Endothelial cell (in vitro differentiated cells): ENCODE data around the gene BRAT1. TPM values are rescaled to one million over a fixed set of nuclear protein-coding genes. Genes with fewer than 3 reads are reported as not detected.

Experiments
- DNase-seq: peaks from one replicate; pipeline ENCODE4 v3.0.0; 2021; ENCODE audit warnings: low spot score
- H3K27ac Mint-ChIP-seq: one replicate; pipeline ENCODE4 v1.8.0; 2021; ENCODE audit warnings: mixed read lengths, inconsistent platforms; ENCODE audit not compliant: unreplicated experiment
- H3K27me3 Mint-ChIP-seq: one replicate; pipeline ENCODE4 v1.8.0; 2021; ENCODE audit warnings: mild to moderate bottlenecking, moderate library complexity, mixed read lengths, inconsistent platforms; ENCODE audit not compliant: unreplicated experiment
- H3K36me3 Mint-ChIP-seq: one replicate; pipeline ENCODE4 v1.8.0; 2021; ENCODE audit warnings: mild to moderate bottlenecking, low read depth, mixed read lengths, inconsistent platforms; ENCODE audit not compliant: unreplicated experiment
- H3K4me1 Mint-ChIP-seq: one replicate; pipeline ENCODE4 v1.8.0; 2021; ENCODE audit warnings: mild to moderate bottlenecking, mixed read lengths, inconsistent platforms; ENCODE audit not compliant: unreplicated experiment
- H3K4me3 Mint-ChIP-seq: one replicate; pipeline ENCODE4 v1.8.0; 2021; ENCODE audit warnings: mild to moderate bottlenecking, mixed read lengths, inconsistent platforms; ENCODE audit not compliant: unreplicated experiment
- H3K9me3 Mint-ChIP-seq: one replicate; pipeline ENCODE4 v1.8.0; 2021; ENCODE audit warnings: mixed read lengths, inconsistent platforms; ENCODE audit not compliant: unreplicated experiment
- CTCF ChIP-seq: fragments of 200-600 bp; sonication (generic); IDR thresholded peaks from one replicate; pipeline ENCODE4 v1.5.0; 2021; ENCODE audit warnings: antibody characterized with exemption; ENCODE audit not compliant: unreplicated experiment
- total RNA-seq: library from RNA; stranded (reverse); fragmentation: NEBNext Ultra II Directional; extraction: Animal tissue kit (Norgen Biotek cat#: 25700); gene quantifications from one replicate; pipeline ENCODE4 v1.2.1, GENCODE V29; 2021; ENCODE audit not compliant: unreplicated experiment

Gene BRAT1
- total RNA-seq, 1 donor from 2014 or later, result 34.0 TPM

GRCh38 chr7:2504889-2505375 lies 50.4 kb downstream of the BRAT1 start:
- H3K9me3 Mint-ChIP-seq, result no peaks in the 10 kb centered on the region
- no peaks in the 10 kb centered on the region for H3K36me3 Mint-ChIP-seq
- H3K27me3 Mint-ChIP-seq, result peaks cover 2% of the 10 kb centered on the region
- no peak for DNase-seq
- TF ChIP-seq CTCF, result no peak
- H3K4me1 Mint-ChIP-seq, result no peaks in the 10 kb centered on the region
- no peak overlapping the region for H3K4me3 Mint-ChIP-seq
- no peak overlapping the region for H3K27ac Mint-ChIP-seq

GRCh38 chr7:2504128-2504888 lies 51.0 kb downstream of the BRAT1 start:
- no peaks in the 10 kb centered on the region for H3K4me1 Mint-ChIP-seq
- no peak for DNase-seq
- H3K27ac Mint-ChIP-seq, result no peak overlapping the region

GRCh38 chr7:2503056-2503941 lies 52.0 kb downstream of the BRAT1 start:
- peaks cover 2% of the 10 kb centered on the region for H3K27me3 Mint-ChIP-seq
- TF ChIP-seq CTCF, result no peak
- H3K36me3 Mint-ChIP-seq, result no peaks in the 10 kb centered on the region
- no peaks in the 10 kb centered on the region for H3K9me3 Mint-ChIP-seq
- H3K27ac Mint-ChIP-seq, result no peak overlapping the region
- no peak overlapping the region for H3K4me3 Mint-ChIP-seq
- H3K4me1 Mint-ChIP-seq, result no peaks in the 10 kb centered on the region
- DNase-seq, result no peak

More at GRCh38 chr7:2504128-2504888, 51.0 kb downstream of the BRAT1 start:
- Mint-ChIP-seq H3K4me3 (no peak overlapping the region), H3K27me3 (peaks cover 2% of the 10 kb centered on the region), H3K9me3 (no peaks in the 10 kb centered on the region), H3K36me3 (no peaks in the 10 kb centered on the region)
- no peak for TF ChIP-seq CTCF

GRCh38 chr7:2502647-2502966 lies 52.7 kb downstream of the BRAT1 start:
- DNase-seq, result no peak
- TF ChIP-seq CTCF, result no peak
- Mint-ChIP-seq H3K4me1 (no peaks in the 10 kb centered on the region), H3K36me3 (no peaks in the 10 kb centered on the region), H3K27me3 (peaks cover 2% of the 10 kb centered on the region), H3K27ac (no peak overlapping the region), H3K9me3 (no peaks in the 10 kb centered on the region), H3K4me3 (no peak overlapping the region)
